Endothelial cell of umbilical vein (primary cell): ENCODE results near the gene UMPS. TPM values are rescaled to one million over a fixed set of nuclear protein-coding genes. Genes with fewer than 3 reads are reported as not detected.

ENCODE experiments used
- BruUV-seq: library from RNA; stranded (reverse); fragments of 400-500 nt; replicated peaks from 2 replicates; lab custom pipeline; 2021; lab: Mats Ljungman, UMichigan
- CTCF ChIA-PET: fragments of 300-600, 350-600 bp; sonication (Branson Sonifier 250); formaldehyde crosslinking; loops from one replicate; lab custom pipeline; 2021; ENCODE audit warnings: antibody characterized with exemption, inconsistent platforms; lab: Charles Lee
- POLR2A ChIA-PET: fragments of 300-600, 350-600 bp; sonication (Branson Sonifier 250); formaldehyde crosslinking; loops from one replicate; lab custom pipeline; 2021; ENCODE audit warnings: antibody characterized with exemption, inconsistent platforms; lab: Charles Lee
- DNase-seq: peaks from one replicate; pipeline ENCODE4 v3.0.0-alpha.2; 2011; ENCODE audit warnings: low read depth, low spot score
- FAIRE-seq: peaks from 2 replicates; lab custom pipeline; 2011; peaks lifted over from hg19 to GRCh38; lab: Jason Lieb, UNC
- H2AFZ ChIP-seq: 2 replicates; pipeline ENCODE4 v1.6.0; 2012; ENCODE audit warnings: low read depth, low read length, control low read depth, inconsistent platforms
- H3K27ac ChIP-seq: 2 replicates; pipeline ENCODE4 v1.5.1; 2011; ENCODE audit warnings: low read depth, mild to moderate bottlenecking, control low read depth, low read length, moderate library complexity; ENCODE audit not compliant: insufficient read depth
- H3K27me3 ChIP-seq, 2 experiments: 2 replicates each; pipeline versions ENCODE4 v1.6.0 to v1.6.1; 2011; ENCODE audit warnings: low read length in 2 of 2, mixed read lengths in 1 of 2; ENCODE audit not compliant: control insufficient read depth in 2 of 2, insufficient read depth in 2 of 2
- H3K36me3 ChIP-seq, 2 experiments: 2 replicates in 1 of 2; 3 replicates in 1 of 2; pipeline ENCODE4 v1.5.1; 2011; ENCODE audit warnings: low read length in 2 of 2, mild to moderate bottlenecking in 1 of 2, moderate library complexity in 1 of 2; ENCODE audit not compliant: control insufficient read depth in 2 of 2, insufficient read depth in 2 of 2; ENCODE audit errors: extremely low read depth in 1 of 2
- H3K4me1 ChIP-seq: 3 replicates; pipeline ENCODE4 v1.5.1; 2011; ENCODE audit warnings: mild to moderate bottlenecking, low read length; ENCODE audit not compliant: control insufficient read depth, insufficient read depth; ENCODE audit errors: extremely low read depth
- H3K4me2 ChIP-seq: 2 replicates; pipeline ENCODE4 v1.6.1; 2011; ENCODE audit warnings: low read length, control low read depth, mixed read lengths; ENCODE audit not compliant: insufficient read depth
- H3K4me3 ChIP-seq, 3 experiments: fragments of 200-600 bp in 1 of 3; sonication (generic), shearing (Covaris generic) in 1 of 3; replicated peaks in 1 of 3; 2 replicates each; pipeline ENCODE4 v1.5.1; 2011 to 2016; ENCODE audit warnings: control low read depth in 3 of 3, low read length in 3 of 3, mild to moderate bottlenecking in 2 of 3, inconsistent platforms in 1 of 3, low read depth in 1 of 3, moderate library complexity in 1 of 3; ENCODE audit not compliant: insufficient read depth in 1 of 3
- H3K79me2 ChIP-seq: 2 replicates; pipeline ENCODE4 v1.6.0; 2012; ENCODE audit warnings: low read length, inconsistent platforms; ENCODE audit not compliant: control insufficient read depth, insufficient read depth
- H3K9ac ChIP-seq: replicated peaks from 2 replicates; pipeline ENCODE3; 2011; ENCODE audit warnings: low read length, control low read depth; ENCODE audit not compliant: insufficient read depth; ENCODE audit errors: extremely low read depth
- H3K9me1 ChIP-seq: replicated peaks from 3 replicates; pipeline ENCODE4 v1.6.0; 2011; ENCODE audit warnings: mild to moderate bottlenecking, low read length; ENCODE audit not compliant: control insufficient read depth, insufficient read depth; ENCODE audit errors: extremely low read depth
- H3K9me3 ChIP-seq: replicated peaks from 2 replicates; pipeline ENCODE4 v1.5.1; 2012; ENCODE audit warnings: low read length, inconsistent platforms; ENCODE audit not compliant: control insufficient read depth, insufficient read depth
- H4K20me1 ChIP-seq: replicated peaks from 2 replicates; pipeline ENCODE3; 2011; ENCODE audit warnings: mild to moderate bottlenecking, low read length; ENCODE audit not compliant: control insufficient read depth, insufficient read depth; ENCODE audit errors: extremely low read depth
- CTCF ChIP-seq, 2 donors: IDR thresholded peaks; 1 replicate in 1 of 2; 2 replicates in 1 of 2; pipeline ENCODE4 v1.5.1; 2011; ENCODE audit warnings: low read length in 2 of 2, mild to moderate bottlenecking in 2 of 2, moderate library complexity in 2 of 2, control low read depth in 1 of 2, inconsistent platforms in 1 of 2, low read depth in 1 of 2; ENCODE audit not compliant: insufficient read depth in 1 of 2; ENCODE audit errors: extremely low read depth in 1 of 2
- FOS ChIP-seq: IDR thresholded peaks from 2 replicates; pipeline ENCODE4 v1.6.1; 2011; ENCODE audit warnings: mild to moderate bottlenecking, low read length, moderate library complexity, borderline replicate concordance; ENCODE audit not compliant: insufficient read depth
- GATA2 ChIP-seq: IDR thresholded peaks from 2 replicates; pipeline ENCODE4 v1.7.0; 2011; ENCODE audit warnings: low read depth, mild to moderate bottlenecking, moderate library complexity, mixed read lengths, low read length; ENCODE audit not compliant: insufficient read length, insufficient read depth
- JUN ChIP-seq: IDR thresholded peaks from 2 replicates; pipeline ENCODE4 v1.6.1; 2011; ENCODE audit warnings: borderline replicate concordance, low read depth; ENCODE audit not compliant: insufficient read length, insufficient read depth
- POLR2A ChIP-seq: IDR thresholded peaks from 2 replicates; pipeline ENCODE4 v1.6.1; 2012; ENCODE audit warnings: low read depth, mild to moderate bottlenecking, control low read depth, low read length
- POLR2AphosphoS5 ChIP-seq: IDR thresholded peaks from 2 replicates; pipeline ENCODE4 v1.6.1; 2012; ENCODE audit warnings: low read depth, mild to moderate bottlenecking, control low read depth, low read length, moderate library complexity; ENCODE audit not compliant: insufficient read depth
- dilution Hi-C: fragments of 300-500 bp; cut with MboI; formaldehyde crosslinking; loops from one replicate; pipeline ENCODE4 v1.15.0; 2019; ENCODE audit warnings: low sequenced_read_pairs; ENCODE audit not compliant: extremely low pct_ligation_motif_present
- intact Hi-C: fragments of 100-400 bp; cut with micrococcal nuclease; formaldehyde crosslinking; loops from one replicate; pipeline ENCODE4 v1.10.0; 2022
- polyA plus RNA-seq, 4 experiments: library from polyadenylated mRNA; depleted of rRNA in 3 of 4; stranded (reverse) in 3 of 4; unstranded in 1 of 4; fragments of >200 nt; gene quantifications; 2 replicates each; pipeline versions ENCODE4 v1.2.1 to v1.2.3, GENCODE V29; 2011 to 2012; ENCODE audit warnings: missing spikeins in 1 of 4
- total RNA-seq: library from RNA; stranded (reverse); gene quantifications from 2 replicates; pipeline ENCODE4 v1.2.3, GENCODE V29; 2021

Gene UMPS
- total and polyA plus RNA-seq, 2 donors (not counting 3 experiments of a cell fraction or from before 2014, with no cell fraction given): 38.6 to 50.2 TPM

- Histone ChIP-seq H3K79me2 (no peaks in the 10 kb centered on the region), H3K9me1 (no peaks in the 10 kb centered on the region), H3K4me3 (no peak overlapping the region), H3K4me2 (peak overlapping the region; percentile 18), H2AFZ (no peak overlapping the region), H3K4me1 (peaks cover 63% of the 10 kb centered on the region), H3K9ac (peak overlapping the region; percentile 6), H3K36me3 (no peaks in the 10 kb centered on the region), H3K27me3 (no peaks in the 10 kb centered on the region), H4K20me1 (no peaks in the 10 kb centered on the region), H3K9me3 (no peaks in the 10 kb centered on the region), H3K27ac (peak overlapping the region; percentile 70)
- TF ChIP-seq POLR2A (no peak), FOS (no peak), CTCF (IDR thresholded peaks at IDR 0.05; ENCODE audit: extremely low read depth in 1 of 2, insufficient read depth in 1 of 2, low read depth in 1 of 2, low read length in 2 of 2) (no peak), GATA2 (peak; percentile 51), POLR2AphosphoS5 (peak; percentile 71), JUN (no peak)
- DNase-seq: peak; percentile 64
- intact Hi-C loops: loop anchor here (10.0 kb wide), 1 partner anchor 280 kb away; the partner anchor contains the start of gene HEG1
- BruUV-seq: no TSS peak
- ChIA-PET POLR2A (no interaction called here), CTCF (interaction anchor here (0.6 to 1.8 kb wide), 6 partner anchors 13 to 760 kb away, joined by 3 to 19 read pairs (median 4); no protein-coding TSS in a partner anchor)
- peak; percentile 96 for FAIRE-seq
- dilution Hi-C loops: loop anchor here (25.0 kb wide), 1 partner anchor 113 kb away; the partner anchor contains the start of gene ITGB5
Measured at GRCh38 chr3:124774327-124774718, 44.1 kb downstream of the UMPS start.
